ENCODE results near the gene GPR132.

Gene GPR132

DNA sequence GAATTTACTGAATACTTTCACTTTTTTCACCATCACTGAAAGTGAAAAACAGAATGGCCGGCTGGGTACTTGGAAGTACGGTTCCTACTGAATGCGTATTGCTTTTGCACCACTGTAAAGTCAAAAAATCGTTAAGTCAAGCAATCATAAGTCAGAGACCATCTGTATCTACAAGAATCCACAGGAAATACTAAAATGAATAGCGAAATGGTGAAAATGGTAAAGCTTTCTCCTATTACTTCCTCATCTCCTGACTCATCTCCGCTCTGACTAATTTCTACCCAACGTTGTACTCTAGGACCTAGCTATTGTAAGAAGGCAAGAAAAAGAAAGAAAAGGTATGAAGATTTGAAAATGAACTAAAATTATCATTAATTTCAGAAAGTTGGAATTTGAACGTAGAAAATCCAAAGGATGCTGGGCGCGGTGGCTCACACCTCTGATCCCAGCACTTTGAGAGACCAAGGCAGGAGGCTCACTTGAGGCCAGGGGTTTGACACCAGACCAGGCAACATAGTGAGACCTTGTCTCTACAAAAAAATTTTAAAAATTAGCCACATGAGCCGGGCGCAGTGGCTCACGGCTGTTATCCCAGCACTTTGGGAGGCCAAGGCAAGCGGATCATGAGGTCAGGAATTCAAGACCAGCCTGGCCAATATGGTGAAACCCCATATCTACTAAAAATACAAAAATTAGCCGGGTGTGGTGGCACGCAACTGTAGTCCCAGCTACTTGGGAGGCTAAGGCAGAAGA, 39.0 kb downstream of the GPR132 start:
- H3K4me3 ChIP-seq (ENCODE audit: low read length) = no peak overlapping the region

DNA sequence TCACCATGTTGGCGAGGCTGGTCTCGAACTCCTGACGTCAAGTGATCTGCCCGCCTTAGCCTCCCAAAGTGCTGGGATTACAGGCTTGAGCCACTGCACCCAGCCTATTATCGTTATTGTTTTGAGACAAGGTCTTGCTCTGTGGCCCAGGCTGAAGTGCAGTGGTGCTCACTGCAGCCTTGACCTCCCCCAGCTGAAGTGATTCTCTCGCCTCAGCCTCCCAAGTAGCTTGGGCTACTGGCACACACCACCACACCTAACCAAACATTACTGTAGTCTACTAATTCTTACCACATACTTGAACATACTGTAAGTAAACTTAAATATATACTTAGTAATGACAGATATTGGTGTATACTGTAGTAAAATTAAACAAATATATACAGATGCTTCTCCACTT, 39.8 kb downstream of the GPR132 start:
- no peak overlapping the region for H3K4me3 ChIP-seq (ENCODE audit: low read length)
- TF ChIP-seq ZNF274 (IDR thresholded peaks at IDR 0.05; ENCODE audit: low read depth, low read length) = no peak

More for the DNA sequence above, 39.0 kb downstream of the GPR132 start:
- no peak for TF ChIP-seq ZNF274 (IDR thresholded peaks at IDR 0.05; ENCODE audit: low read depth, low read length)

DNA sequence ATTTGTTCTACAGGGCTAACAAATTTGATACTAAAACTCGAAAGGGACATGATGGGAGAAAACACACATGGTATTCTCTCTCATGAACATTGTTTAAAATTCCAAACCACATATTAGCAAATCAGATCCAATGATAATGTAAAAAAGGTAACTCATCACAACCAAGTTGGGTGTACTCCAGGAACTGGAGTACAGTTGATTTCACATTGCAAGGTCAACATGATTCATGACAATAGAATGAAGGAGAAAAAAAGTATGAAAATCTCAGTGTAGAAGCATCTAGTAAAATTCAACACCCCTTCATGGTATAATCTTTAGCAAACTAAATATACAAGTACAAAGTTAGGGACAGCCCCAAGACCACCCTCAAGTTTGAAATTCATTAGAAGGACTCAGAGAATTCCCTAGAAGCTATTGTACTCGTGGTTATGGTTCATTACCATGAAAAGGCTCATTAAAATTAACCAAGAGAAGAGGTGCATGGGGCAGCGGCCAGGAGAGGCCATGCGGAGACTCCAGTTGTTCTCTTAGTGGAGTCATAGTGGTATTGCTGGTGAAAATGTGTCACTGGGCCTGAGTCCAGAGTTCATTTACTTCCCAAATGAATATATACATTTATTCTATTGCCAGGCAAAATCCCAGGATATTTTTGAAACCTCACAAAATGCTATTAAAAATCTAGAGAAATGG, 41.3 kb downstream of the GPR132 start:
- no peak for TF ChIP-seq ZNF274 (IDR thresholded peaks at IDR 0.05; ENCODE audit: low read depth, low read length)
- H3K4me3 ChIP-seq (ENCODE audit: low read length) = no peak overlapping the region

DNA sequence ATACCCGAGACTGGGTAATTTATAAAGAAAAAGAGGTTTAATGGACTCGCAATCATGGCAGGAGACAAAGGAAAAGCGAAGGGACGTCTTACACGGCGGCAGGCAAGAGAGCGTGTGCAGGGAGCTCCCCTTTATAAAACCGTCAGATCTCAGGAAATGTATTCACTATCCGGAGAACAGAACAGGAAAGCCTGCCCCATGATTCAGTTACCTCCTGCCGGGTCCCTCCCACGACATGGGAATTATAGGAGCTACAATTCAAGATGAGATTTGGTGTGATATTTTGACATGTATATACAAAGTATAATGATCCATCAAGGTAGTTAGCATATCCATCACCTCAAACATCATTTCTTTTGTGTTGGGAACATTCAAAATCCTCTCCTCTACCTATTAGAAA, 42.1 kb downstream of the GPR132 start:
- no peak for TF ChIP-seq ZNF274 (IDR thresholded peaks at IDR 0.05; ENCODE audit: low read depth, low read length)
- no peak overlapping the region for H3K4me3 ChIP-seq (ENCODE audit: low read length)

DNA sequence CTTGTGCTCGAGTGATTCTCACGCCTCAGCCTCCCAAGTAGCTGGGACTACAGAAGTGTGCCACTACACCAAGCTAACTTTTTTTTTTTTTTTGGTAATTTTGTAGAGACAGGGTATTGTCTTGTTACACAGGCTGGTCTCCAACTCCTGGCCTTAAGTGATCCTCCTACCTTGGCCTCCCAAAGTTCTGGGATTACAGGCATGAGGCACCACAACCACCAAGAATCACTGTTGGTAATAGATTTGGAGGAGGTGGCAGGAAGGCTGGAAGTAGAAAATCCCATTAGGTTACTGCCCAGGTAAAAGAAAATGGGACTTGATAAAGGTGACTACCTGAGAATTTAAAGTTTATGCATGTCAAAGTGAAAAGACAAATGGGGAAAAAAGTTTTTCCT, 43.0 kb downstream of the GPR132 start:
- TF ChIP-seq ZNF274 (IDR thresholded peaks at IDR 0.05; ENCODE audit: low read depth, low read length) = no peak
- peak overlapping the region; percentile 88 for H3K4me3 ChIP-seq (ENCODE audit: low read length)

DNA sequence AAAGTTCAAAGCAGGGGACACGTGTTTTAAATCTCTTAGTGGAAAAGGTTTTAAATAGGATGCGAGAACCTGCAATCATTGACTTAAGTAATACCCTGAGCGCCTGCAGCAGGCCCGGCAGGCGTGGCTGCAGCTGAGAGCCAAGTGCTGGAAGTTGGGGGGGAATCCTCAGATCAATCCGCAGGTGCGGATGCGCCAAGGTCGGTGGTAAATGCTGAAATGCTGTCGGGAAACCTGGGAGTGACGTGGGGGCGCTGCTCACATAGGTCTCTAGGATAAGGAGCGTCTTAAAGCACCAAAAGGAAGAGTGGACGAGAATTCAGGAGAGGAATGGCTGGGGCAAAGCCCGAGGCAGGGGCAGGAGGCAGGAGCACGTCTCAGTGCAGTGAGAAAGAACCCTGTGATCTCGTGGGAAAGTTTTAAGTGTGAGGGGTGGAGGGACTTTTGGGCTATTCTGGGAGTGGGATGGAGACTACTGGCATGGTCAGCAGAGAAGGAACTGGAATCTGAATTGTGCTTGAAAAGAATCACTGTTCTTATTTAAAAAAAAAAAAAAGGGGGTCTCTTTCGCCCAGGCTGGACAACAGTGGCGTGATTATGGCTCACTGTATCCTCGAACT, 43.5 kb downstream of the GPR132 start:
- peak overlapping the region; percentile 88 for H3K4me3 ChIP-seq (ENCODE audit: low read length)
- no peak for TF ChIP-seq ZNF274 (IDR thresholded peaks at IDR 0.05; ENCODE audit: low read depth, low read length)

DNA sequence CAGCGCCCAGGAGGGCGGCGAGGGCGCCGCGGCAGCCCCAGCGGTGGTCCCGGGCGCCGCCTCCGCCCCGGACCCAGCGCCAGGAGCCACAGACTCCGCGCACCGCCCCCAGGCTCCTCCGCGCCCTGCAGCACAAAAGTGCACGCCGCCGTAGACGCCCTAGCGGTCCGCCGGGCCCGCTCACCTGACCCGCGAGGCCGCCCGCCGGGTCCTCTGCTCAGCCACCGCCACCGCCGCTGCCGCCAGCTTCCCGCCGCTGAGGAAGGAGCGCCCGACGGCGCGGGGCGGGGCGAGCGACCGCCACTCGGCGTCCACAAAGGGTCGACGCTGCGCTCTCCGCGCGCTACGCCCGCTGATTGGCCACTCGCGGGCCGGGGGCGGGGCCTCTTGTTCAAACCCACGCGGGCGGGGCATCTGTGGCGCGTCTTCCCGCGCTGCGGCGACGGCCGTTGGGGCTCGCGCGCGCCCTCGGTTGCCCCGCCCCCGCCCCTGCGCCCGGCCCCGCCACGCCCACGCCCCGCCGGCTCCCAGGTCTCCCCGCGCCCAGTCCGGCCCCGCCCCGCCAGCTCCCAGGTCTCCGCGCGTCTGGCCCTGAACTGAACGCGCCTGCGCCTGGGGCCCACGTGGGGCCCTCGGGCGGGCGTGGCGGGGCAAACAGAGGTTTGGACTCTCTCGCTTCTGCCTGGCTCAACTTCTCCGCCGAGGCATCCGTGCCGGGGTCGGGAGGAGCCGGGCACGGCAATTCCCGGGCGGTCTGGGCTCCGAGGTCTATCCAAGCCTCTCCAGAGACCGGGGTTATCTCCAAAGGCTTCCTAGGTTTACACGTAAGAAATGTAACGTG, 44.2 kb downstream of the GPR132 start, which contains the start of gene CDCA4:
Gene CDCA4 (minus strand): TSS at position 269 of the 841 bp plus-strand sequence. CDS start 9,154 bp downstream, outside the sequence.
- H3K4me3 ChIP-seq (ENCODE audit: low read length) = peak within 1 kb of the TSS; percentile 92

DNA sequence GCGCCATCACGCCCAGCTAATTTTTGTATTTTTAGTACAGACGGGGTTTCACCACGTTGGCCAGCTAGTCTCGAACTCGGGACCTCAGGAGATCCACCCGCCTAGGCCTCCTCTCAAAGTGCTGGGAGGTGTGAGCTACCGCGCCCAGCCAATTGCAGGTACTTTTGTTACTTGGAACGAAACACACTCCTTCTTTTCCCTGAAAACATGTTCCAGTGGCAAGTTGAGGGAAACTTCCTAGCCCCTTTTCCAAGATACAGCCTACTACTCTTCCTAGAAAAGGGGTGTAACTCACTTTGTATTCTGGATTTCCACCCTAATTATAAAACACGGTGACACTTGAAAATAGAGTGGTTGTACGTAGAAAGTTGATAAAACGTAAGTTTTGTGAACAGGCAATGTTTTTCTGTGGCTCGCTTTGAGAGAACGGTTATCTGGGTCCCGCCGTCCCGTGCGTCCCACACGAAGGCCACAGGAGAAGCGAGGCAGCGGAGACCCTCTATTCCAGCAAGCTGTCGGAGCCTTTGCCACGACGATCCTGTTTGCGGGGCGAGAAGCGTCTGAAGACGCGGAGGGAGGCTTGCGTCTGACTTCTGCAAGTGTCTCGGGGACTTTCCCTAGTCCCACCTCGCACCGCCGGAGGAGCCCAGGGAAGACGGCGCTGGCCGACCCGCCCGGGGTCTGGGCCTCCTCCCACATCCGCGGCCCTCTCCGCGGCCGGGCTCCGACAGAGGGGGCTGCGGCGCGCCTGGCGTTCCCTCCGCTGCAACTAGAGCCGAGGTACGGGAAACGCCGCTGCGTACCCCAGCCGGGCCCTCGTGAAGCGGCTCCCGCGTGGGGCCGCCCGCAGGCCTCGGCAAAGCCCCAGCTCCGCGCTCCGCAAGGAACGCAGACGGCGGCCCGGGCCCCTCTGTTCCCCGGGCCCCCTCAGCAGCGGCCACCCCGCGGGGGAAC, 45.1 kb downstream of the GPR132 start:
- no peak for TF ChIP-seq ZNF274 (IDR thresholded peaks at IDR 0.05; ENCODE audit: low read depth, low read length)
- H3K4me3 ChIP-seq (ENCODE audit: low read length) = peak overlapping the region; percentile 92

More for the DNA sequence above, 44.2 kb downstream of the GPR132 start, which contains the start of gene CDCA4:
- no peak for TF ChIP-seq ZNF274 (IDR thresholded peaks at IDR 0.05; ENCODE audit: low read depth, low read length)

DNA sequence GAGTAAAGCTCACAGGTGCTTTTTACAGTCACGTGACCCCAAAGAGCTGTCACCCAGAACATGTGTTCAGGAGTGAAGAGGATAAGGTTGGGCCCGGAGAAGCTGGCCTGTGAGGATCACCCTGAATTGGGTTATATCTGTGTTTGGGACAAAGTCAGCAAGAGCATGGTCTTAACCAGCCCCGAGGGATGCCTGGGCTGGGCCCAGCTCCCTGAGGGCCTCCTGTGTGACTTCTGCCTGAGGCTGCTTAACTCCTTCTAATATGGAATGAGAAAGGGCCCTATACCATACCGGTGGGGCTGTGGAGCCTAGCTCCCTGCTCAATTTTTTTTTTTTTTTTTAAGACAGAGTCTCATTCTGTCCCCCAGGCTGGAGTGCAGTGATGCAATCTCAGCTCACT, 46.8 kb downstream of the GPR132 start:
- TF ChIP-seq ZNF274 (IDR thresholded peaks at IDR 0.05; ENCODE audit: low read depth, low read length) = no peak
- H3K4me3 ChIP-seq (ENCODE audit: low read length) = no peak overlapping the region; the same call in 1 of the 2 replicates

DNA sequence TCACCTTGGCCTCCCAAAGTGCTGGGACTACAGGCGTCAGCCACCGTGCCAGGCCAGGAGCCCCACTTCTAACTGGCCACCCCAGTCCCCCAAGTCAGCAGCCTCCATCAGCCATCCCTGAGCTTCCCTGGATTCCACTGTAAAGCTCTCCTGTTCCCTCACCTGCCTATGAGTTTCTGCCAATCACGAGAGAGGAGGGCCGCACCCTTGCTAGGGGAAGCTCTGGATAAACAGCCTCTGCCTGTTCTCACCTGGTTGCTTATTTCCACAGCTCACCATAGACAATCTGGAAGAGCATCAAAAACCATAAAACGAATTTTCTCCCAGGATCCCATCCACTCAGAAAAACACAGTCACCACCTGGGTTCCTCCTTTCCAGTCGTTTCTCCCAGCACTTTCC, 49.3 kb downstream of the GPR132 start:
- TF ChIP-seq ZNF274 (IDR thresholded peaks at IDR 0.05; ENCODE audit: low read depth, low read length) = no peak
- no peak overlapping the region for H3K4me3 ChIP-seq (ENCODE audit: low read length)

DNA sequence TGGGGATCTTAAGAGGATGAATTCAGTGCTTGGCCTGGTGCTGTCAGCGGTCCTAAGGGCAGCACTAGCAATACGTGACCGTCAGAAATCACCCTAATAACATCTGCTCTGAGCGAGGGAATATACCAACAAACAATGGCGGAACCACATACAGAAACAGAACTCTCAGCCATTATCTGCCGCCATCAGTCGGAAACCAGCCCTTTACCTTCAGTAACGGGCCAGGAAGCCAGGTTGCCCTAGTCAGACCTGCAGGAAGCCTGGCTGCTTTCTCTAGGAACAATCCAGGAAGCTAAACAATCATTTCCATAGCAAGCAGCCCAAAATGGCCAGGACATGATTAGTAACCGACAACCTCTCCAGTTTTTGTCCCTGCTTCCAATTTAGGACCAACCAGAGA, 50.0 kb downstream of the GPR132 start:
- no peak for TF ChIP-seq ZNF274 (IDR thresholded peaks at IDR 0.05; ENCODE audit: low read depth, low read length)
- H3K4me3 ChIP-seq (ENCODE audit: low read length) = no peak overlapping the region

DNA sequence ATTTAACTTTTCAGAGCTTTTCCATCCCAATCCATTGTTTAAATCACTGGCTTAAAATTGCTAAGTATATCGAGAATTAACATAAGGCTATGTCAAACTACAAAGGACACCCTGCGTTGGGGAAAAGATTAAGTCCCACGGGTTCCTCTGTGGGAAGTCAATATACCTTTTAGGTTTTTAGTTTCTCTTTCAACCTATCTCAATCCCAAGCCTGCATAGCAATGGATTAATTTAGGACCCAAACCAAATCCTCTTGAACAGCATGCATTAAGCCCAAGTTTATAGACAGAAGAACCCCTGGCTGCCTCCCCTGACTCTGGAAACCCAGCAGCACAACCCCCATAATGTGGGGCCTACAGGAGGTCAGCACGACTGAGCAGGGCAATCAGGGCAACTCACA, 50.6 kb downstream of the GPR132 start:
- TF ChIP-seq ZNF274 (IDR thresholded peaks at IDR 0.05; ENCODE audit: low read depth, low read length) = no peak
- no peak overlapping the region for H3K4me3 ChIP-seq (ENCODE audit: low read length)

DNA sequence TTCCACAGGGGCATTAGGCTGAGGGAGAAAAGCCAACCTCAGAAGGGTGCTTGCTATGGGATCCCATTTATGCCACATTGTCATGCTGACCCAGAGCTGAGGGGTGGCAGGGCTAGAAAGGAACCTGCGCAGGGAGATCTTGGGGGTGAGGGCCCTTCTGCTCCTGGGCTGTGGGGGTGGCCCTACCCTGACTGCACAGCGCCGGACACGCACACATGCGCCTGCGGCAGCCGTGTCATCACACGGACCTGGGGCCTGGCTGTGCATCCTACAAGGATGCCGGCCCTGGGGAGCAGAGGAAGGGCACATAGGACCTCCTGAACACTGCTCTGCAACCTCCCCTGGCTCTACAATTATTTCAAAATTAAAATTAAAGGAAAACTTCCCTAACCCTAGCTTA, 51.2 kb downstream of the GPR132 start:
- TF ChIP-seq ZNF274 (IDR thresholded peaks at IDR 0.05; ENCODE audit: low read depth, low read length) = no peak
- no peak overlapping the region for H3K4me3 ChIP-seq (ENCODE audit: low read length)
